Measurements from ENCODE around the gene FLCN.

FLCN gene

DNA sequence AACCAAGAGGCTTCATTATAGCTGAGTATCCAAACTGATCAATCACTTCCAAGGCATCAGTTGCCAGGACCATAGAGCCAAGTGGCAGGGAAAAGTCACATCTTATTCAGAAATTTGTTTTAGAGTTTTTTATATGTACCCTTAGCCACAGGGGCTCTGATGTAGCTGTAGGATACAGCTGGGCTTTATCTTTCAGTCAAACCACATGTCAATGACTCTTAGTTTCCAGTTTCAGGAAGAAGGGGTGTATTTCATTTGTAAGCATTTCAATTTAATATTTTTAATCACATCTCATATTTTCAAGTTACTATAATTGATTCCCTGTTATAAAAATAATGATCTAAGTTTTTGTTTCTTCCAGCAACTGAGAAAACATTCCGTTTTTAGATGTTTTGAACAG, 2.9 kb upstream of the FLCN start:
- Histone ChIP-seq H2BK120ac (ENCODE audit: low read depth, low read length) (no peak overlapping the region), H4K91ac (ENCODE audit: low read length) (no peak overlapping the region), H3K14ac (ENCODE audit: low read length in 2 of 2) (no peak overlapping the region), H2AK5ac (ENCODE audit: low read length, severe bottlenecking) (no peak overlapping the region), H3K4me2 (ENCODE audit: low read length, poor library complexity, severe bottlenecking) (no peak overlapping the region), H2BK12ac (ENCODE audit: low read length in 2 of 2) (no peak overlapping the region), H2BK5ac (ENCODE audit: low read depth, low read length, poor library complexity, severe bottlenecking) (no peak overlapping the region), H3K23ac (ENCODE audit: low read length in 2 of 2) (no peak overlapping the region), H3K18ac (ENCODE audit: low read depth in 1 of 2, low read length in 2 of 2) (no peak overlapping the region), H3K9me3 (ENCODE audit: control insufficient read depth, low read length) (no peaks in the 10 kb centered on the region), H3K79me1 (replicated peaks; ENCODE audit: low read length, poor library complexity, severe bottlenecking) (no peaks in the 10 kb centered on the region), H3K36me3 (ENCODE audit: control insufficient read depth in 1 of 2, insufficient read depth in 2 of 2, low read depth in 1 of 2, low read length in 2 of 2) (peaks cover 3 to 7% of the 10 kb centered on the region in 2 experiments), H3K4me1 (ENCODE audit: control insufficient read depth, insufficient read depth, low read depth, low read length) (peaks cover 9% of the 10 kb centered on the region), H3K4me3 (ENCODE audit: insufficient read depth in 1 of 2, low read depth in 1 of 2, low read length in 2 of 2) (no peak overlapping the region), H3K27ac (ENCODE audit: low read length, poor library complexity, severe bottlenecking) (no peak overlapping the region), H4K8ac (ENCODE audit: low read length) (no peak overlapping the region), H3K27me3 (ENCODE audit: control insufficient read depth in 1 of 2, insufficient read depth in 1 of 2, low read length in 2 of 2) (no peaks in the 10 kb centered on the region), H2AFZ (ENCODE audit: low read depth, low read length) (no peak overlapping the region), H2BK15ac (ENCODE audit: low read depth, poor library complexity, severe bottlenecking) (no peak overlapping the region), H3K4ac (ENCODE audit: low read depth in 1 of 2, low read length in 2 of 2) (no peak overlapping the region), H3K9ac (ENCODE audit: low read length) (no peak overlapping the region)
- no peak for DNase-seq
- WGBS: 95% methylated on average over 1 of the region's 1 CpG

GRCh38 chr17:17236295-17237025, 508 bp downstream of the FLCN start:
- Histone ChIP-seq H3K9ac (ENCODE audit: low read length) (peak overlapping the region; percentile 99), H4K8ac (ENCODE audit: low read length) (peak overlapping the region; percentile 100), H3K79me1 (replicated peaks; ENCODE audit: low read length, poor library complexity, severe bottlenecking) (peaks cover 2% of the 10 kb centered on the region), H3K14ac (ENCODE audit: low read length in 2 of 2) (peak overlapping the region in 1 of 2 experiments; percentile 96), H2AFZ (ENCODE audit: low read depth, low read length) (no peak overlapping the region), H3K18ac (ENCODE audit: low read depth in 1 of 2, low read length in 2 of 2) (peak overlapping the region; percentile 92 to 99), H3K27me3 (ENCODE audit: control insufficient read depth in 1 of 2, insufficient read depth in 1 of 2, low read length in 2 of 2) (no peaks in the 10 kb centered on the region), H3K4me2 (ENCODE audit: low read length, poor library complexity, severe bottlenecking) (peak overlapping the region; percentile 62), H3K4me1 (ENCODE audit: control insufficient read depth, insufficient read depth, low read depth, low read length) (peaks cover 26% of the 10 kb centered on the region), H2BK120ac (ENCODE audit: low read depth, low read length) (peak overlapping the region; percentile 100), H2BK15ac (ENCODE audit: low read depth, poor library complexity, severe bottlenecking) (peak overlapping the region; percentile 98), H3K23ac (ENCODE audit: low read length in 2 of 2) (peak overlapping the region in 1 of 2 experiments; percentile 78), H4K91ac (ENCODE audit: low read length) (peak overlapping the region; percentile 100), H2BK5ac (ENCODE audit: low read depth, low read length, poor library complexity, severe bottlenecking) (peak overlapping the region; percentile 100), H3K9me3 (ENCODE audit: control insufficient read depth, low read length) (no peaks in the 10 kb centered on the region), H2BK12ac (ENCODE audit: low read length in 2 of 2) (peak overlapping the region in 1 of 2 experiments; percentile 37), H3K36me3 (ENCODE audit: control insufficient read depth in 1 of 2, insufficient read depth in 2 of 2, low read depth in 1 of 2, low read length in 2 of 2) (peaks cover 13 to 14% of the 10 kb centered on the region in 2 experiments), H2AK5ac (ENCODE audit: low read length, severe bottlenecking) (peak overlapping the region; percentile 17), H3K27ac (ENCODE audit: low read length, poor library complexity, severe bottlenecking) (peak overlapping the region; percentile 91), H3K4ac (ENCODE audit: low read depth in 1 of 2, low read length in 2 of 2) (peak overlapping the region; percentile 90 to 98), H3K4me3 (ENCODE audit: insufficient read depth in 1 of 2, low read depth in 1 of 2, low read length in 2 of 2) (peak overlapping the region; percentile 97 to 100)
- WGBS: 2% methylated on average over 31 of the region's 31 CpGs
- peak; percentile 62 for DNase-seq

DNA sequence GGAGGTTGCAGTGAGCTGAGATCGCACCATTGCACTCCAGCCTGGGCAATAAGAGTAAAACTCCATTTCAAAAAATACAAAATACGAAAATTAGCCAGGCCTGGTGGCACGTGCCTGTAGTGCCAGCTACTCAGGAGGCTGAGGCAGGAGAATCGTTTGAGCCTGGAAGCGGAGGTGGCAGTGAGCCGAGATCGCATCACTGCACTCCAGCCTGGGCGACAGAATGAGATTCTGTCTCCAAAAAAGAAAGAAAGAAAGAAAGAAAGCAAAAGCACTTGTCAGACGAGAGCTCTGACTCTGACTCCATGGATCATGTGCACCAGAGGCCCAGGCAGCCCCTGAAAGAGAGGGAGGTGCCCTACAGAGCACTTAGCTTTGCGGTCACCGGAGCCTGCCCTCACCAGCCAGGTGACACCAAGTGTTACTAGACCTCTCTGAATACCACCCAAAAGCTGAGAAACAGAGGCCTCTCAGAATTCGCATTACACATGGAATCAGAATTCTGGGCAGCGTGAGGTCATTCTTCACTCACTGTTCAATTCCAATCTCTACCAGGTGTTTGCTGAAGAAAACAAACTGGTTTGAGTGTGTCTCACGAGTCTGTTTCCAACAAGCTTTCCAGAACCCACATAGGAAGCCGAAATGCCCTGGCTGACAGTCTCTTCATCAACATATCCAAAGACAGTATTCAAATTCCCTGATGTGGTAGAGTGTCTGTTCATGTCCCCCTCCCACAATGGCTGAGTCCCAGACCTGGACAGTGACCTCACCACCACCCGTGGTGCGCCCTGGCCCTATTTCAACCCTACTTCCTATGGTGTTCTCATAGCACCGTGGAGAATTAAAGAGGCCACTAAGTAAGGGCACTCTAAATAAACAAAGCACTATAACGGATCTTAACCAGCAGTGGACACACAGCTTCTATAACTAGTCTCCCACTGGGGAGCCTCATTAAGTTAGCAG, 1.5 kb downstream of the FLCN start:
- no peak overlapping the region for H4K8ac ChIP-seq (ENCODE audit: low read length)
- no peaks in the 10 kb centered on the region for H3K27me3 ChIP-seq (ENCODE audit: control insufficient read depth in 1 of 2, insufficient read depth in 1 of 2, low read length in 2 of 2)
- peak overlapping the region; percentile 91 for H3K27ac ChIP-seq (ENCODE audit: low read length, poor library complexity, severe bottlenecking)
- peak; percentile 49 for DNase-seq
- no peak overlapping the region for H4K91ac ChIP-seq (ENCODE audit: low read length)
- peaks cover 23 to 24% of the 10 kb centered on the region in 2 experiments for H3K36me3 ChIP-seq (ENCODE audit: control insufficient read depth in 1 of 2, insufficient read depth in 2 of 2, low read depth in 1 of 2, low read length in 2 of 2)
- WGBS: 72% methylated on average over 19 of the region's 19 CpGs
- H3K18ac ChIP-seq (ENCODE audit: low read depth in 1 of 2, low read length in 2 of 2): no peak overlapping the region
- H2BK120ac ChIP-seq (ENCODE audit: low read depth, low read length): no peak overlapping the region
- H2BK15ac ChIP-seq (ENCODE audit: low read depth, poor library complexity, severe bottlenecking): no peak overlapping the region
- H2BK5ac ChIP-seq (ENCODE audit: low read depth, low read length, poor library complexity, severe bottlenecking): peak overlapping the region; percentile 40
- H2AFZ ChIP-seq (ENCODE audit: low read depth, low read length): no peak overlapping the region
- H3K14ac ChIP-seq (ENCODE audit: low read length in 2 of 2): peak overlapping the region in 1 of 2 experiments; percentile 96
- H3K4me1 ChIP-seq (ENCODE audit: control insufficient read depth, insufficient read depth, low read depth, low read length): peaks cover 26% of the 10 kb centered on the region
- peak overlapping the region; percentile 62 for H3K4me2 ChIP-seq (ENCODE audit: low read length, poor library complexity, severe bottlenecking)
- no peaks in the 10 kb centered on the region for H3K9me3 ChIP-seq (ENCODE audit: control insufficient read depth, low read length)
- peak overlapping the region; percentile 99 for H3K9ac ChIP-seq (ENCODE audit: low read length)
- peak overlapping the region; percentile 97 to 100 for H3K4me3 ChIP-seq (ENCODE audit: insufficient read depth in 1 of 2, low read depth in 1 of 2, low read length in 2 of 2)
- peaks cover 7% of the 10 kb centered on the region for H3K79me1 ChIP-seq (replicated peaks; ENCODE audit: low read length, poor library complexity, severe bottlenecking)
- no peak overlapping the region for H3K23ac ChIP-seq (ENCODE audit: low read length in 2 of 2)
- H3K4ac ChIP-seq (ENCODE audit: low read depth in 1 of 2, low read length in 2 of 2): no peak overlapping the region
- H2BK12ac ChIP-seq (ENCODE audit: low read length in 2 of 2): peak overlapping the region in 1 of 2 experiments; percentile 34
- H2AK5ac ChIP-seq (ENCODE audit: low read length, severe bottlenecking): no peak overlapping the region

DNA sequence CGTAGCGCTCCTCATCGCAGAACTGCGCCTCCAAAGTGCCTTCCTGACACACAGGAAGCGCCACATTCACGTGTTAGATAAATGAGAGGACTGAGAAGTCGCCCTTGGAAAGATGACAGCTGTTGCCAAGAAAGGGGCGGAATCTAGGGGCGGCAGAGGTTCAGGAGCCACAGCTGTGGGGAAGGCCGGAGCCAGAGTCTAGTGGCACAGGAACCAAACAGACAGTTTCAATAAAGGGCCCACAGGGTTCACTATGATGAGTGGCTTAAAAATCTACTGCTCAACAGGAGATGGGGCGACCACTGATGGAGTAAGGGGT, 4.7 kb downstream of the FLCN start:
- Histone ChIP-seq H3K9me3 (ENCODE audit: control insufficient read depth, low read length) (no peaks in the 10 kb centered on the region), H2BK120ac (ENCODE audit: low read depth, low read length) (no peak overlapping the region), H3K23ac (ENCODE audit: low read length in 2 of 2) (no peak overlapping the region), H2AFZ (ENCODE audit: low read depth, low read length) (no peak overlapping the region), H2BK5ac (ENCODE audit: low read depth, low read length, poor library complexity, severe bottlenecking) (no peak overlapping the region), H3K4ac (ENCODE audit: low read depth in 1 of 2, low read length in 2 of 2) (no peak overlapping the region), H3K36me3 (ENCODE audit: control insufficient read depth in 1 of 2, insufficient read depth in 2 of 2, low read depth in 1 of 2, low read length in 2 of 2) (peaks cover 55 to 56% of the 10 kb centered on the region in 2 experiments), H2BK12ac (ENCODE audit: low read length in 2 of 2) (no peak overlapping the region), H2AK5ac (ENCODE audit: low read length, severe bottlenecking) (no peak overlapping the region), H3K79me1 (replicated peaks; ENCODE audit: low read length, poor library complexity, severe bottlenecking) (peaks cover 25% of the 10 kb centered on the region), H3K27ac (ENCODE audit: low read length, poor library complexity, severe bottlenecking) (no peak overlapping the region), H4K8ac (ENCODE audit: low read length) (no peak overlapping the region), H3K18ac (ENCODE audit: low read depth in 1 of 2, low read length in 2 of 2) (no peak overlapping the region), H3K9ac (ENCODE audit: low read length) (no peak overlapping the region), H3K4me3 (ENCODE audit: insufficient read depth in 1 of 2, low read depth in 1 of 2, low read length in 2 of 2) (no peak overlapping the region), H3K27me3 (ENCODE audit: control insufficient read depth in 1 of 2, insufficient read depth in 1 of 2, low read length in 2 of 2) (no peaks in the 10 kb centered on the region), H2BK15ac (ENCODE audit: low read depth, poor library complexity, severe bottlenecking) (no peak overlapping the region), H3K14ac (ENCODE audit: low read length in 2 of 2) (no peak overlapping the region), H3K4me1 (ENCODE audit: control insufficient read depth, insufficient read depth, low read depth, low read length) (peaks cover 30% of the 10 kb centered on the region), H4K91ac (ENCODE audit: low read length) (no peak overlapping the region), H3K4me2 (ENCODE audit: low read length, poor library complexity, severe bottlenecking) (no peak overlapping the region)
- DNase-seq: no peak
- WGBS: 90% methylated on average over 11 of the region's 11 CpGs
